NT2/D1 (cell line): ENCODE results near the gene SRPRA.
"Not testable (repeated sequence)": the region's sequence is repeated elsewhere in the genome, so short reads cannot be mapped to it uniquely, and the experiment has no call there.

Experiments
- DNase-seq: peaks from one replicate; pipeline ENCODE4 v3.0.0-alpha.2; 2011; ENCODE audit warnings: low read depth, low spot score
- H3K27me3 ChIP-seq: 2 replicates; pipeline ENCODE4 v1.6.0; 2011; ENCODE audit warnings: mild to moderate bottlenecking; ENCODE audit not compliant: insufficient read length, insufficient read depth
- H3K36me3 ChIP-seq: 2 replicates; pipeline ENCODE4 v1.6.1; 2011; ENCODE audit warnings: mild to moderate bottlenecking, low read length, mixed read lengths; ENCODE audit not compliant: insufficient read depth, insufficient read length
- H3K4me1 ChIP-seq: 2 replicates; pipeline ENCODE4 v1.5.1; 2011; ENCODE audit not compliant: insufficient read depth, insufficient read length
- H3K4me3 ChIP-seq: 2 replicates; pipeline ENCODE4 v1.5.1; 2011; ENCODE audit warnings: low read depth; ENCODE audit not compliant: insufficient read length
- H3K9ac ChIP-seq: 2 replicates; pipeline ENCODE4 v1.6.0; 2011; ENCODE audit warnings: low read depth; ENCODE audit not compliant: insufficient read length
- H3K9me3 ChIP-seq: 2 replicates; pipeline ENCODE4 v1.5.1; 2011; ENCODE audit warnings: mild to moderate bottlenecking, low read length; ENCODE audit not compliant: insufficient read depth
- SUZ12 ChIP-seq: IDR thresholded peaks from 2 replicates; pipeline ENCODE4 v1.6.1; 2011; ENCODE audit not compliant: insufficient read length, insufficient read depth; ENCODE audit errors: extremely low read depth
- YY1 ChIP-seq: IDR thresholded peaks from 2 replicates; pipeline ENCODE4 v1.6.1; 2011; ENCODE audit not compliant: insufficient read length, insufficient read depth
- ZNF274 ChIP-seq: IDR thresholded peaks from 2 replicates; pipeline ENCODE4 v1.6.1; 2011; ENCODE audit warnings: mild to moderate bottlenecking, low read depth, low read length

The SRPRA gene

GRCh38 chr11:126310992-126311310 is 42.3 kb upstream of the SRPRA start:
- Histone ChIP-seq H3K36me3 (peaks cover 15% of the 10 kb centered on the region), H3K9me3 (no peaks in the 10 kb centered on the region), H3K4me1 (no peaks in the 10 kb centered on the region), H3K27me3 (no peaks in the 10 kb centered on the region), H3K9ac (no peak overlapping the region), H3K4me3 (no peak overlapping the region)
- DNase-seq = no peak
- TF ChIP-seq ZNF274 (no peak), SUZ12 (no peak)

DNA sequence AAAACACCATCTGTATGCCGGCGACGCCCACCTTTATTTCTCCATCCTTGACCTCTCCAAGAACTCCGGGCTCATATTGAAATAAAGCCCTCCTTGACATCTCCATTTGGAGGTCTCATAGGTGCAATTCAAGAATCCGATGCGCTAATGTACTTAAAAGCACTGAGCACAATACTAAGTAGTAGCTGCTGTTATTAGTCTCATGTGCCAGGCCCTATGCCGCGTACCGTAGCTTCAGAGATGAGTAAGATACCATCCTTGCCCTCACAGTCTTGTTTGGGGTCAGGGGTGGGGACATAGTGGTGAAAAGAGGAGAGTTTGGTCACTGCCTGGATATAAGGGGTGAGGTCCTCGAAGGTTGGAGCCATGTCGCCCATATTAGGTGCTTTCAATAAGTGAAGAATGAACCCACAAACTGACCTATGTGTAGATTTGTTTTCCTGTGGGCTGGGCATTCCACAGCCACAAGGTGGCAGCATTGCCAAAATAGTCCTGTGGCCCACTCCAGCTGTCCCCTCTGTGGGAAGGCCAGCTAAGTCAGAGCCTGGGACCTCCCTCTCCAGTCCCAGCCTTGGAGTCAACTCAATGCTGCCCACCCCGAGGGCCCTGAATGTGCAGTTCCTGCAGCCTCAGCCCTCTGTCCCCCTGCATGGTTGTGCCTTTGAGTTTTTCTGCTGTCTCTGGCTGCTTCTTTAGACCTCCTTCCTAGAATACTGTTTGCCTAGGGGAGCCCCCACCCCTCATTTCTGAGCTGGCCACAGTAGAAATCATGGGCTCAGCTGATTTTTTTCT is 41.7 kb upstream of the SRPRA start:
- H3K4me3 ChIP-seq = no peak overlapping the region
- H3K27me3 ChIP-seq = no peaks in the 10 kb centered on the region
- H3K9ac ChIP-seq = no peak overlapping the region
- no peaks in the 10 kb centered on the region for H3K9me3 ChIP-seq
- H3K4me1 ChIP-seq = no peaks in the 10 kb centered on the region
- TF ChIP-seq YY1 (no peak), ZNF274 (no peak), SUZ12 (no peak)
- peak; percentile 48 for DNase-seq
- H3K36me3 ChIP-seq = peaks cover 15% of the 10 kb centered on the region

GRCh38 chr11:126308771-126309170 is 40.1 kb upstream of the SRPRA start:
- H3K4me1 ChIP-seq, H3K4me3 ChIP-seq, H3K27me3 ChIP-seq, DNase-seq, H3K9ac ChIP-seq, H3K9me3 ChIP-seq: not testable (repeated sequence)
- H3K36me3 ChIP-seq = peaks cover 12% of the 10 kb centered on the region

- DNase-seq = no peak
- TF ChIP-seq ZNF274 = no peak
- TF ChIP-seq SUZ12 = no peak
- TF ChIP-seq YY1 = no peak
- H3K4me1 ChIP-seq = no peaks in the 10 kb centered on the region
- H3K9me3 ChIP-seq = no peaks in the 10 kb centered on the region
- peaks cover 11% of the 10 kb centered on the region for H3K36me3 ChIP-seq
- H3K9ac ChIP-seq = no peak overlapping the region
- H3K27me3 ChIP-seq = no peaks in the 10 kb centered on the region
- H3K4me3 ChIP-seq = no peak overlapping the region
Measured at GRCh38 chr11:126308271-126308671, 39.6 kb upstream of the SRPRA start.

GRCh38 chr11:126307706-126308105 is 39.0 kb upstream of the SRPRA start:
- H3K4me1 ChIP-seq = no peaks in the 10 kb centered on the region
- TF ChIP-seq ZNF274 (no peak), YY1 (no peak), SUZ12 (no peak)
- H3K36me3 ChIP-seq = peaks cover 11% of the 10 kb centered on the region
- H3K9me3 ChIP-seq = no peaks in the 10 kb centered on the region
- DNase-seq = peak; percentile 28
- no peaks in the 10 kb centered on the region for H3K27me3 ChIP-seq
- no peak overlapping the region for H3K9ac ChIP-seq
- H3K4me3 ChIP-seq = no peak overlapping the region

DNA sequence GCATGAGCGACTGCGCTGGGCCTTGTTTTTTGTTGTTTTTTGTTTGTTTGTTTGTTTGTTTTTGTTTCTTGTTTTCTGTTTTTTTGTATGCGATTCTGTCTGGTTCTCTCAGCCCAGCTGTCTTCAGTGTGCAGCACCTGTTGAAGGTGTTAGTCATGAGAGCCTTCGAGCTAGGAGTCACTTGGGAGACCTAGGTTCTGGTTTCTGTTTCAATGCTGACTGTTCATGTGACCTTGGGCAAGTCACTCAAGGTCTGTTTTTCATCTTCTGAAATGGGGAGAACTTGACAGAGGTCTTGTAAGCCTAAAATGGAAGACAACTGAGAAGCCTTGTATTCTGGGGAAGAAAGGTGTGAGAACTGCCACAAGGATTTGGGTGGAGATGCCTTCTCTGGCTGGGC is 37.0 kb upstream of the SRPRA start:
- no peaks in the 10 kb centered on the region for H3K4me1 ChIP-seq

GRCh38 chr11:126304457-126305075 is 35.9 kb upstream of the SRPRA start:
- Histone ChIP-seq H3K4me3 (peak overlapping the region; percentile 72), H3K9ac (peak overlapping the region; percentile 86), H3K4me1 (no peaks in the 10 kb centered on the region), H3K27me3 (no peaks in the 10 kb centered on the region), H3K36me3 (peaks cover 9% of the 10 kb centered on the region), H3K9me3 (no peaks in the 10 kb centered on the region)
- no peak for DNase-seq
- TF ChIP-seq ZNF274 (no peak), SUZ12 (no peak), YY1 (no peak)

More for the DNA sequence above, 37.0 kb upstream of the SRPRA start:
- Histone ChIP-seq H3K9me3 (no peaks in the 10 kb centered on the region), H3K36me3 (peaks cover 9% of the 10 kb centered on the region), H3K9ac (no peak overlapping the region), H3K27me3 (no peaks in the 10 kb centered on the region), H3K4me3 (no peak overlapping the region)
- no peak for DNase-seq
- TF ChIP-seq YY1 (no peak), ZNF274 (no peak), SUZ12 (no peak)
